Astrocyte (in vitro differentiated cells and primary cell): Measurements from ENCODE around the gene HTR4. TPM values are rescaled to one million over a fixed set of nuclear protein-coding genes. Genes with fewer than 3 reads are reported as not detected.

Experiments
- DNase-seq: peaks from one replicate; pipeline ENCODE4 v3.0.0-alpha.2; 2010; ENCODE audit warnings: low read depth
- FAIRE-seq: peaks from 2 replicates; lab custom pipeline; 2011; peaks lifted over from hg19 to GRCh38; lab: Jason Lieb, UNC
- H2AFZ ChIP-seq: 2 replicates; pipeline ENCODE4 v1.6.0; 2012; ENCODE audit warnings: low read depth, low read length, inconsistent platforms
- H3K27ac ChIP-seq: 2 replicates; pipeline ENCODE4 v1.5.1; 2011; ENCODE audit warnings: low read depth, low read length, inconsistent platforms
- H3K27me3 ChIP-seq: 2 replicates; pipeline ENCODE4 v1.6.0; 2011; ENCODE audit warnings: low read length, inconsistent platforms; ENCODE audit not compliant: insufficient read depth
- H3K36me3 ChIP-seq: 2 replicates; pipeline ENCODE4 v1.5.1; 2011; ENCODE audit warnings: low read length, inconsistent platforms; ENCODE audit not compliant: insufficient read depth
- H3K4me1 ChIP-seq: 2 replicates; pipeline ENCODE4 v1.5.1; 2011; ENCODE audit warnings: low read length, inconsistent platforms; ENCODE audit not compliant: insufficient read depth
- H3K4me2 ChIP-seq: 2 replicates; pipeline ENCODE4 v1.6.0; 2012; ENCODE audit warnings: low read length, inconsistent platforms
- H3K4me3 ChIP-seq: 2 replicates; pipeline ENCODE4 v1.5.1; 2011; ENCODE audit warnings: low read depth, mild to moderate bottlenecking, low read length, inconsistent platforms; ENCODE audit not compliant: insufficient read depth
- H3K79me2 ChIP-seq: 2 replicates; pipeline ENCODE4 v1.6.0; 2012; ENCODE audit warnings: mild to moderate bottlenecking, low read length, inconsistent platforms; ENCODE audit not compliant: insufficient read depth
- H3K9ac ChIP-seq: 2 replicates; pipeline ENCODE4 v1.6.0; 2012; ENCODE audit warnings: mild to moderate bottlenecking, low read length, inconsistent platforms
- H3K9me3 ChIP-seq: 2 replicates; pipeline ENCODE4 v1.5.1; 2012; ENCODE audit warnings: low read depth, mild to moderate bottlenecking, low read length, inconsistent platforms; ENCODE audit not compliant: insufficient read depth
- H4K20me1 ChIP-seq: 2 replicates; pipeline ENCODE4 v1.6.0; 2012; ENCODE audit warnings: low read length, inconsistent platforms; ENCODE audit not compliant: insufficient read depth
- H3K27ac Mint-ChIP-seq: one replicate; pipeline ENCODE4 v1.8.0; 2021; ENCODE audit warnings: mild to moderate bottlenecking, mixed read lengths; ENCODE audit not compliant: unreplicated experiment
- H3K27me3 Mint-ChIP-seq: one replicate; pipeline ENCODE4 v1.8.0; 2021; ENCODE audit warnings: low read depth, mixed read lengths; ENCODE audit not compliant: unreplicated experiment
- H3K36me3 Mint-ChIP-seq: one replicate; pipeline ENCODE4 v1.8.0; 2021; ENCODE audit warnings: low read depth, mixed read lengths; ENCODE audit not compliant: unreplicated experiment
- H3K4me1 Mint-ChIP-seq: one replicate; pipeline ENCODE4 v1.8.0; 2021; ENCODE audit warnings: low read depth, mixed read lengths; ENCODE audit not compliant: unreplicated experiment
- H3K4me3 Mint-ChIP-seq: one replicate; pipeline ENCODE4 v1.8.0; 2021; ENCODE audit warnings: mild to moderate bottlenecking, moderate library complexity, mixed read lengths; ENCODE audit not compliant: unreplicated experiment
- H3K9me3 Mint-ChIP-seq: one replicate; pipeline ENCODE4 v1.8.0; 2021; ENCODE audit warnings: mild to moderate bottlenecking, mixed read lengths; ENCODE audit not compliant: unreplicated experiment
- EZH2 ChIP-seq: IDR thresholded peaks from 2 replicates; pipeline ENCODE4 v1.6.1; 2012; ENCODE audit warnings: mild to moderate bottlenecking, low read length, inconsistent platforms; ENCODE audit not compliant: insufficient read depth
- total RNA-seq: library from RNA; stranded (reverse); gene quantifications from 2 replicates; pipeline ENCODE4 v1.2.1, GENCODE V29; 2021
- TF ChIP-seq, protein P1 (sequence below): IDR thresholded peaks from 2 replicates; pipeline ENCODE4 v1.5.1; 2011; ENCODE audit warnings: low read depth, mild to moderate bottlenecking, inconsistent platforms, low read length, moderate library complexity; ENCODE audit not compliant: insufficient read depth

HTR4 gene
- total RNA-seq, 1 donor from 2014 or later = not detected

- no peaks in the 10 kb centered on the region for H3K27me3 Mint-ChIP-seq
- no peak overlapping the region for H3K27ac ChIP-seq
- no peak overlapping the region for H3K9ac ChIP-seq
- no peaks in the 10 kb centered on the region for H3K9me3 Mint-ChIP-seq
- no peaks in the 10 kb centered on the region for H3K27me3 ChIP-seq
- peaks cover 1% of the 10 kb centered on the region for H3K4me1 Mint-ChIP-seq
- no peaks in the 10 kb centered on the region for H3K9me3 ChIP-seq
- no peak overlapping the region for H3K27ac Mint-ChIP-seq
- no peaks in the 10 kb centered on the region for H3K4me1 ChIP-seq
- DNase-seq (no peak), FAIRE-seq (no peak)
- no peaks in the 10 kb centered on the region for H3K36me3 ChIP-seq
- H2AFZ ChIP-seq = no peak overlapping the region
- no peak overlapping the region for H3K4me2 ChIP-seq
- TF ChIP-seq, protein P1, sequence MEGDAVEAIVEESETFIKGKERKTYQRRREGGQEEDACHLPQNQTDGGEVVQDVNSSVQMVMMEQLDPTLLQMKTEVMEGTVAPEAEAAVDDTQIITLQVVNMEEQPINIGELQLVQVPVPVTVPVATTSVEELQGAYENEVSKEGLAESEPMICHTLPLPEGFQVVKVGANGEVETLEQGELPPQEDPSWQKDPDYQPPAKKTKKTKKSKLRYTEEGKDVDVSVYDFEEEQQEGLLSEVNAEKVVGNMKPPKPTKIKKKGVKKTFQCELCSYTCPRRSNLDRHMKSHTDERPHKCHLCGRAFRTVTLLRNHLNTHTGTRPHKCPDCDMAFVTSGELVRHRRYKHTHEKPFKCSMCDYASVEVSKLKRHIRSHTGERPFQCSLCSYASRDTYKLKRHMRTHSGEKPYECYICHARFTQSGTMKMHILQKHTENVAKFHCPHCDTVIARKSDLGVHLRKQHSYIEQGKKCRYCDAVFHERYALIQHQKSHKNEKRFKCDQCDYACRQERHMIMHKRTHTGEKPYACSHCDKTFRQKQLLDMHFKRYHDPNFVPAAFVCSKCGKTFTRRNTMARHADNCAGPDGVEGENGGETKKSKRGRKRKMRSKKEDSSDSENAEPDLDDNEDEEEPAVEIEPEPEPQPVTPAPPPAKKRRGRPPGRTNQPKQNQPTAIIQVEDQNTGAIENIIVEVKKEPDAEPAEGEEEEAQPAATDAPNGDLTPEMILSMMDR = no peak
- no peak for TF ChIP-seq EZH2
- H3K4me3 Mint-ChIP-seq = no peak overlapping the region
- H4K20me1 ChIP-seq = no peaks in the 10 kb centered on the region
- H3K36me3 Mint-ChIP-seq = no peaks in the 10 kb centered on the region
- no peak overlapping the region for H3K4me3 ChIP-seq
- H3K79me2 ChIP-seq = no peaks in the 10 kb centered on the region
These were observed 42.1 kb upstream of the HTR4 start for GRCh38 chr5:148696187-148697036.

DNA sequence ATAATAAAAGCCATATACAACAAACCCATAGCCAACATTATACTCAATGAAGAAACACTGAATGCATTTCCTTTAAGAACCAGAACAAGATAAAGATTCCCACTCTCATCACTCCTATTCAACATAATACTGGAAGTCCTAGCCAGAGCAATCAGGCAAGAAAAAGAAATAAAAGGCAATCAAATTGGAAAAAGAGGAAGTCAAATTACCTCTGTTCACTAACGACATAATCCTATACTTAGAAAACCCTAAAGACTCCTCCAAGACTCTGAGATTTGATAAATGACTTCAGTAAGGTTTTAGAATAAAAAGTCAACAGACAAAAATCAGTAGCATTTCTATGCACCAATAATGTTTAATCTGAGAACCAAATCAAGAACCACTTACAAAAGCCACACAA is 36.6 kb upstream of the HTR4 start:
- Histone ChIP-seq H3K27me3 (no peaks in the 10 kb centered on the region), H3K4me2 (no peak overlapping the region), H3K4me1 (no peaks in the 10 kb centered on the region), H3K9me3 (no peaks in the 10 kb centered on the region), H3K27ac (no peak overlapping the region), H3K79me2 (no peaks in the 10 kb centered on the region), H3K36me3 (no peaks in the 10 kb centered on the region), H2AFZ (no peak overlapping the region), H4K20me1 (no peaks in the 10 kb centered on the region), H3K9ac (no peak overlapping the region), H3K4me3 (no peak overlapping the region)
- H3K27me3 Mint-ChIP-seq = no peaks in the 10 kb centered on the region
- no peak overlapping the region for H3K27ac Mint-ChIP-seq
- no peaks in the 10 kb centered on the region for H3K36me3 Mint-ChIP-seq
- FAIRE-seq (no peak), DNase-seq (no peak)
- TF ChIP-seq EZH2 = no peak
- TF ChIP-seq, protein P1 = no peak
- H3K9me3 Mint-ChIP-seq = peaks cover 11% of the 10 kb centered on the region
- no peak overlapping the region for H3K4me3 Mint-ChIP-seq
- H3K4me1 Mint-ChIP-seq = no peaks in the 10 kb centered on the region

- no peak overlapping the region for H3K4me3 ChIP-seq
- no peaks in the 10 kb centered on the region for H3K79me2 ChIP-seq
- H3K27ac Mint-ChIP-seq = no peak overlapping the region
- no peaks in the 10 kb centered on the region for H3K36me3 ChIP-seq
- no peak for DNase-seq
- no peaks in the 10 kb centered on the region for H3K9me3 ChIP-seq
- no peak overlapping the region for H3K9ac ChIP-seq
- H3K36me3 Mint-ChIP-seq = no peaks in the 10 kb centered on the region
- H3K4me3 Mint-ChIP-seq = no peak overlapping the region
- H3K27me3 ChIP-seq = peaks cover 3% of the 10 kb centered on the region
- no peaks in the 10 kb centered on the region for H3K4me1 ChIP-seq
- H3K9me3 Mint-ChIP-seq = peaks cover 11% of the 10 kb centered on the region
- H3K4me1 Mint-ChIP-seq = no peaks in the 10 kb centered on the region
- FAIRE-seq = no peak
- no peak overlapping the region for H3K27ac ChIP-seq
- H4K20me1 ChIP-seq = no peaks in the 10 kb centered on the region
- H2AFZ ChIP-seq = no peak overlapping the region
- TF ChIP-seq EZH2 = no peak
- TF ChIP-seq, protein P1 = no peak
- H3K27me3 Mint-ChIP-seq = no peaks in the 10 kb centered on the region
- no peak overlapping the region for H3K4me2 ChIP-seq
These were observed 34.5 kb upstream of the HTR4 start for GRCh38 chr5:148688787-148689186.
